ENCODE data around the gene COL6A5. TPM values are rescaled to one million over a fixed set of nuclear protein-coding genes. Genes with fewer than 3 reads are reported as not detected.
"Not testable (repeated sequence)": the region's sequence is repeated elsewhere in the genome, so short reads cannot be mapped to it uniquely, and the experiment has no call there.

Gene COL6A5
- total and polyA plus RNA-seq, 12 donors: 0.11 TPM; not detected in 10

DNA sequence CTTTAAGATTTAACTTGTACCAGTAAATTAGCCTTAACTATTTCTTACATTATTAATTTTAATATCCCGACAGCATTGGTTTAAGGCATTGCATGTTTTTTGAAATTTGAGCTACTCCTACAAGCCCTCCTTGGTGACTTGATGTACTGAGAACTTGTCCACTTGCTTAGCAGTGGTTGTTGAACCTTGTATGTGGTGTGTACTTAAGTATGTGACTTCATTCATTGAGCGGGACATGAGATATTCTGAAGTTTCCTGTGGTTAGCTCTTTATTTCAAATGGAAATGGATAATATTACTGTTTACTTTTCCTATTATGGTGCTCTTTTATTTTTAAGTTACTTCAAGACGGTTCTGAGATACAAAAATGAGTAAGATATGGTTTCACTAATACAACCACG is 3.6 kb upstream of the COL6A5 start:
- intact Hi-C loops (cut with DNase I): no loop called here
- H3K27me3 ChIP-seq: peaks cover 13% of the 10 kb centered on the region
- 66 to 78% (median 72%) methylated on average over 4 of the region's 4 CpGs for WGBS, 4 donors

DNA sequence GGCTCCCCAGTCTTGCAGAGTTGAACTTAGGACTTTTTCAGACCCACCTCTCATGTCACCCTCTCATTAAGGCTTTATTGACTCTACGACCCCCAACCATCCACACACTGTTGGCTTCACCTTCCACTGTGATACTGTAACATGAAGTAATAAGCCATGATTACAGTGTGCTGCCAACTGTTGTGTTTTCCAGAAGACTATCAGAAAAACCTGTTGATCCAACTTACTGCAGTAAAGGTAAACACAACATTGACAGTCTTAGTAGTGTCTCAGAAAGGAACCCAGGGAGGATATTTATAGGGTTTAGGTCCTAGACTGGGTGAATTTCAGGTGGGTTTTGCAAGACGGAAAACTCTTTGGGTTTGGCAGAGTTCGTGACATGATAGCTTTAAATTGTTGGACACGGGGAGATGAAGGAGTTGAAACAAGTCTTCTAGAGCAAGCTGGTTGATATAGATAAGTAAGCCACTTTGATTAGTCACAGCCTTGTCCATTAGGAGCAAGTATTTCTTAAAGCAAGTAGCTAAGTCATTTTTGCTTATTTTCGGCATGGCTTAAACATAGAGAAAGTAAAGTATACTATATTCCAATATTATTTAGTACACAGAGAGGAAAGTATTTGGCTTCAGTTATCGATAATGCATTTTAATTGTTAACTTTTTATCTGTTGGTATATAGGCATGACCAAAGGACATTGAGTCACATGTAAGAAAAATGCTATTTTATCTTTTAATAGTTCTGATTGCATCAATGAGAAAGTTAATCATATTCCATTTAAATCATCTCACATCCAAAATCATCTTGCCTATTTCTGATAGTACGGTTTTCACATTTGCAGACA is 2.4 kb upstream of the COL6A5 start:
- Histone ChIP-seq H3K36me3 (replicated peaks in 1 of 2) (no peaks in the 10 kb centered on the region), H3K4me3 (no peak overlapping the region), H3K27ac (no peak overlapping the region), H3K9me3 (replicated peaks in 1 of 3) (no peaks in the 10 kb centered on the region), H3K4me1 (replicated peaks in 1 of 2) (no peaks in the 10 kb centered on the region), H3K27me3 (peaks cover 20% of the 10 kb centered on the region)
- TF ChIP-seq POLR2A (IDR thresholded peaks at IDR 0.05): no peak
- TF ChIP-seq, protein P1, sequence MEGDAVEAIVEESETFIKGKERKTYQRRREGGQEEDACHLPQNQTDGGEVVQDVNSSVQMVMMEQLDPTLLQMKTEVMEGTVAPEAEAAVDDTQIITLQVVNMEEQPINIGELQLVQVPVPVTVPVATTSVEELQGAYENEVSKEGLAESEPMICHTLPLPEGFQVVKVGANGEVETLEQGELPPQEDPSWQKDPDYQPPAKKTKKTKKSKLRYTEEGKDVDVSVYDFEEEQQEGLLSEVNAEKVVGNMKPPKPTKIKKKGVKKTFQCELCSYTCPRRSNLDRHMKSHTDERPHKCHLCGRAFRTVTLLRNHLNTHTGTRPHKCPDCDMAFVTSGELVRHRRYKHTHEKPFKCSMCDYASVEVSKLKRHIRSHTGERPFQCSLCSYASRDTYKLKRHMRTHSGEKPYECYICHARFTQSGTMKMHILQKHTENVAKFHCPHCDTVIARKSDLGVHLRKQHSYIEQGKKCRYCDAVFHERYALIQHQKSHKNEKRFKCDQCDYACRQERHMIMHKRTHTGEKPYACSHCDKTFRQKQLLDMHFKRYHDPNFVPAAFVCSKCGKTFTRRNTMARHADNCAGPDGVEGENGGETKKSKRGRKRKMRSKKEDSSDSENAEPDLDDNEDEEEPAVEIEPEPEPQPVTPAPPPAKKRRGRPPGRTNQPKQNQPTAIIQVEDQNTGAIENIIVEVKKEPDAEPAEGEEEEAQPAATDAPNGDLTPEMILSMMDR (IDR thresholded peaks at IDR 0.05): no peak
- WGBS, 4 donors: 66 to 71% (median 69%) methylated on average over 7 of the region's 7 CpGs
- no peak for DNase-seq
- intact Hi-C loops (cut with DNase I): no loop called here

More for the DNA sequence above, 3.6 kb upstream of the COL6A5 start:
- no peak for DNase-seq
- no peaks in the 10 kb centered on the region for H3K4me1 ChIP-seq (replicated peaks in 1 of 2)
- H3K9me3 ChIP-seq (replicated peaks in 1 of 3): no peaks in the 10 kb centered on the region
- no peak overlapping the region for H3K27ac ChIP-seq
- no peak for TF ChIP-seq POLR2A (IDR thresholded peaks at IDR 0.05)
- TF ChIP-seq, protein P1 (IDR thresholded peaks at IDR 0.05): no peak
- H3K4me3 ChIP-seq: no peak overlapping the region
- H3K36me3 ChIP-seq (replicated peaks in 1 of 2): no peaks in the 10 kb centered on the region

DNA sequence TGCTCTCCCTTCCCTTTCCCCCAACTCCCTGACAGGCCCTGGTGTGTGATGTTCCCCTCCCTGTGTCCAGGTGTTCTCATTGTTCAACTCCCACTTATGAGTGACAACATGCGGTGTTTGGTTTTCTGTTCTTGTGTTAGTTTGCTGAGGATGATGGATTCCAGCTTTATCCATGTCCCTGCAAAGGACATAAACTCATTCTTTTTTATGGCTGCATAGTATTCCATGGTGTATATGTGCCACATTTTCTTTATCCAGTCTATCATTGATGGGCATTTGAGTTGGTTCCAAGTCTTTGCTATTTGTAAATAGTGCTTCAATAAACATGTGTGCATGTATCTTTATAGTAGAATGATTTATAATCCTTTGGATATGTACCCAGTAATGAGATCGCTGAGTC is 2.8 kb downstream of the COL6A5 start:
- H3K4me1 ChIP-seq (replicated peaks in 1 of 2); H3K4me3 ChIP-seq; H3K9me3 ChIP-seq (replicated peaks in 1 of 3); H3K27ac ChIP-seq; DNase-seq; intact Hi-C loops (cut with DNase I); H3K36me3 ChIP-seq (replicated peaks in 1 of 2): not testable (repeated sequence)
- 90 to 97% (median 91%) methylated on average over 2 of the region's 2 CpGs for WGBS, 4 donors
- peaks cover 20% of the 10 kb centered on the region for H3K27me3 ChIP-seq

DNA sequence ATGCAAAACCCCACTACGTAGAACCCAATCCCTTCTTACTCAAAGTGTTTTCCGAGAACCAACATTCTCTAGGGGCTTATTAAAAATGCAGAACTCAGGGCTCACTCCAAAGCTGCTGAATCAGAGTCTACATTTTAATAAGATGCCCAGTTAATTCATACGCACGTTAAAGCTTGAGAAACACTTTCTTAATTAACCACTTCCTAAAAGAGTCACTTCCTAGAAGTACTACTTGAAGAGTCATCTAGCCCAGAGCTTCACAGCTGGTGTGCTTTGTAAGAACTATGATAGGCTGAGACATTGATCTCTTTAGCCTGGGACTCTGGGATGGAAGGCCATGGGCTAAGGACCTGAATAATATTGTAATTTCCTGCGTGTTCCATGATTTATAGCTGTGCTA is 9.0 kb downstream of the COL6A5 start:
- WGBS, 4 donors: 60 to 83% (median 63%) methylated on average over 5 of the region's 5 CpGs
- Histone ChIP-seq H3K27ac (no peak overlapping the region), H3K27me3 (no peaks in the 10 kb centered on the region), H3K4me3 (no peak overlapping the region), H3K36me3 (replicated peaks in 1 of 2) (no peaks in the 10 kb centered on the region), H3K9me3 (replicated peaks in 1 of 3) (no peaks in the 10 kb centered on the region), H3K4me1 (replicated peaks in 1 of 2) (no peaks in the 10 kb centered on the region)
- no peak for TF ChIP-seq POLR2A (IDR thresholded peaks at IDR 0.05)
- TF ChIP-seq, protein P1 (IDR thresholded peaks at IDR 0.05): no peak
- intact Hi-C loops (cut with DNase I): no loop called here
- DNase-seq: no peak

DNA sequence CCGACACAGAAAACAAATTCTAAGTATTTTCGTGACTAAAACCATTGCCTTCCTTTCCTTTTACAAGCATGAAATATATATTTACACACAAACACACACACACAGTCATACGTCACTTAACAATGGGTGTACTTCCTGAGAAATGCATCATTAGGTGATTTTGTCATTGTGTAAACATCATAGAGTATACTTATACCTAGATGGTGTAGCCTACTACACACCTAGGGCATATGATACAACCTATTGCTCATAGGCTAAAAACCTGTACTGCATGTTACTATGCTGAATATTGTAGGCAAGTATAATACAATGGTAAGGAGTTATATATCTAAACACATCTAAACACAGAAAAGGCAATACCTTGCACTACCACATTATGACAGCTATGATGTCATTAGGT is 28.6 kb downstream of the COL6A5 start:
- no peaks in the 10 kb centered on the region for H3K27me3 ChIP-seq
- intact Hi-C loops (cut with DNase I): no loop called here
- H3K4me1 ChIP-seq (replicated peaks in 1 of 2): no peaks in the 10 kb centered on the region
- 61 to 79% (median 74%) methylated on average over 3 of the region's 3 CpGs for WGBS, 4 donors
- H3K9me3 ChIP-seq (replicated peaks in 1 of 3): no peaks in the 10 kb centered on the region
- H3K36me3 ChIP-seq (replicated peaks in 1 of 2): no peaks in the 10 kb centered on the region
- no peak for TF ChIP-seq POLR2A (IDR thresholded peaks at IDR 0.05)
- TF ChIP-seq, protein P1 (IDR thresholded peaks at IDR 0.05): no peak
- no peak overlapping the region for H3K27ac ChIP-seq
- no peak for DNase-seq
- H3K4me3 ChIP-seq: no peak overlapping the region

All from adrenal gland (tissue), 12 donors.